Activated gamma-delta T cell treated with anti-CD3 and anti-CD28 coated beads, Interleukin-2, amount 50 U/mL, for 16 hours (primary cell): ENCODE data around the gene KRTAP12-3.
A peak's percentile ranks its signal among the peaks of the same experiment; 100 is the strongest.
"Not testable (repeated sequence)": the region's sequence is repeated elsewhere in the genome, so short reads cannot be mapped to it uniquely, and the experiment has no call there.

Source experiments
- DNase-seq: peaks from one replicate; pipeline ENCODE4 v3.0.0-alpha.2; 2020; ENCODE audit warnings: low read depth

Gene KRTAP12-3

GRCh38 chr21:44650973-44651675, 6.6 kb upstream of the KRTAP12-3 start:
- no peak for DNase-seq

GRCh38 chr21:44653123-44653522, 4.6 kb upstream of the KRTAP12-3 start:
- no peak for DNase-seq

GRCh38 chr21:44653656-44654575, 3.8 kb upstream of the KRTAP12-3 start:
- peak; percentile 36 for DNase-seq

- no peak for DNase-seq
Observed at GRCh38 chr21:44654576-44655175, 3.1 kb upstream of the KRTAP12-3 start, which contains the start of gene KRTAP12-4. Gene KRTAP12-4 (minus strand): TSS chr21:44654659. CDS start chr21:44654614, 45 bp downstream.

GRCh38 chr21:44656868-44657267, 864 bp upstream of the KRTAP12-3 start:
- no peak for DNase-seq

- DNase-seq = no peak
Observed at GRCh38 chr21:44658541-44658910, 794 bp downstream of the KRTAP12-3 start.

- DNase-seq = no peak
Observed at GRCh38 chr21:44658913-44659595, 1.3 kb downstream of the KRTAP12-3 start.

- DNase-seq = not testable (repeated sequence)
Observed at GRCh38 chr21:44661567-44661966, 3.8 kb downstream of the KRTAP12-3 start.

GRCh38 chr21:44664691-44665090, 7.0 kb downstream of the KRTAP12-3 start:
- no peak for DNase-seq

GRCh38 chr21:44666401-44667320, 8.9 kb downstream of the KRTAP12-3 start, which contains the start of gene KRTAP12-2:
Gene KRTAP12-2 (minus strand): TSS chr21:44666927. CDS start chr21:44666886, 41 bp downstream.
- no peak for DNase-seq

GRCh38 chr21:44667612-44668011, 9.9 kb downstream of the KRTAP12-3 start:
- DNase-seq = no peak

GRCh38 chr21:44670642-44671432, 13.1 kb downstream of the KRTAP12-3 start:
- no peak for DNase-seq

GRCh38 chr21:44671911-44672310, 14.2 kb downstream of the KRTAP12-3 start:
- no peak for DNase-seq

GRCh38 chr21:44677881-44678280, 20.1 kb downstream of the KRTAP12-3 start:
- no peak for DNase-seq

GRCh38 chr21:44681152-44681551, 23.4 kb downstream of the KRTAP12-3 start:
- no peak for DNase-seq

GRCh38 chr21:44681861-44682579, 24.3 kb downstream of the KRTAP12-3 start, which contains the start of gene KRTAP12-1:
Gene KRTAP12-1 (minus strand): TSS chr21:44682163. CDS start chr21:44682123, 40 bp downstream.
- DNase-seq = no peak

GRCh38 chr21:44682580-44683151, 24.9 kb downstream of the KRTAP12-3 start:
- DNase-seq = no peak

- no peak for DNase-seq
Observed at GRCh38 chr21:44684077-44684476, 26.3 kb downstream of the KRTAP12-3 start.

GRCh38 chr21:44684483-44684882, 26.8 kb downstream of the KRTAP12-3 start:
- DNase-seq = no peak
